ENCODE results near the gene AHRR. TPM values are rescaled to one million over a fixed set of nuclear protein-coding genes. Genes with fewer than 3 reads are reported as not detected.

Gene AHRR
- total RNA-seq, 1 donor from 2014 or later: 2.6 TPM

DNA sequence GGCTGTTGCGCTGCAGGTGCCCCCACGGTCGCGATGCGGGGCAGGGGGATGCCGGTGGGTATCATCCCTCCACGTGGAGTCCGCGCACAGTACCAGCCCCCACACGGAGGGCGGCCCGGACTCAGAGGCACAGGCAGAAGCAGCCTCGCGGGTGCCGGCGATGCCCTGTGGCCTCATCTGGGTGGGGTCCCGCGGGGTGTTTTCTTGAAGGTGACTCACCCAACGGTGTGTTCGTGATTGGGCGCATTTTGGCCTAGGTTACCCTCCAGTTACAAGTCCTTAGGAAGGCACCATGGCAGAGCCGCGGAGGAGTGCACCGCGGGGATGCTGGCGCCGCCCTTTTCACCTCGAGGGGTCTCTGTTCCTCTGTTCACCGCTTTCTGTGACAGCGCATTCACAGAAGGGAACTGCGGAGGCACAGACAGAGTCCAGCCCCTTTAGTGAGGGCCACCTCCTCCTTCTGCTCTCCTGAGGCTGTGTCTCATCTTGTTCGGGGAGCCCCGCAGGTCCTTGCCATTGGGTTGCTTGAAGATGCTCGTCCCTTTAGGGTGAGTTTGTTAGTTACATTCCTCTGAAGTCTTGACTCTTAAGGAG, 99.9 kb downstream of the AHRR start:
- Histone ChIP-seq H3K4me3 (ENCODE audit: low read depth, low read length) (no peak overlapping the region), H3K27me3 (ENCODE audit: control insufficient read depth, insufficient read depth, low read length) (peaks cover 2% of the 10 kb centered on the region), H3K36me3 (ENCODE audit: control insufficient read depth, insufficient read depth, low read length) (no peaks in the 10 kb centered on the region)
- DNase-seq (ENCODE audit: low read depth): no peak
- TF ChIP-seq, protein P1, sequence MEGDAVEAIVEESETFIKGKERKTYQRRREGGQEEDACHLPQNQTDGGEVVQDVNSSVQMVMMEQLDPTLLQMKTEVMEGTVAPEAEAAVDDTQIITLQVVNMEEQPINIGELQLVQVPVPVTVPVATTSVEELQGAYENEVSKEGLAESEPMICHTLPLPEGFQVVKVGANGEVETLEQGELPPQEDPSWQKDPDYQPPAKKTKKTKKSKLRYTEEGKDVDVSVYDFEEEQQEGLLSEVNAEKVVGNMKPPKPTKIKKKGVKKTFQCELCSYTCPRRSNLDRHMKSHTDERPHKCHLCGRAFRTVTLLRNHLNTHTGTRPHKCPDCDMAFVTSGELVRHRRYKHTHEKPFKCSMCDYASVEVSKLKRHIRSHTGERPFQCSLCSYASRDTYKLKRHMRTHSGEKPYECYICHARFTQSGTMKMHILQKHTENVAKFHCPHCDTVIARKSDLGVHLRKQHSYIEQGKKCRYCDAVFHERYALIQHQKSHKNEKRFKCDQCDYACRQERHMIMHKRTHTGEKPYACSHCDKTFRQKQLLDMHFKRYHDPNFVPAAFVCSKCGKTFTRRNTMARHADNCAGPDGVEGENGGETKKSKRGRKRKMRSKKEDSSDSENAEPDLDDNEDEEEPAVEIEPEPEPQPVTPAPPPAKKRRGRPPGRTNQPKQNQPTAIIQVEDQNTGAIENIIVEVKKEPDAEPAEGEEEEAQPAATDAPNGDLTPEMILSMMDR (IDR thresholded peaks at IDR 0.05; ENCODE audit: insufficient read depth, low read length, poor library complexity, severe bottlenecking): no peak

DNA sequence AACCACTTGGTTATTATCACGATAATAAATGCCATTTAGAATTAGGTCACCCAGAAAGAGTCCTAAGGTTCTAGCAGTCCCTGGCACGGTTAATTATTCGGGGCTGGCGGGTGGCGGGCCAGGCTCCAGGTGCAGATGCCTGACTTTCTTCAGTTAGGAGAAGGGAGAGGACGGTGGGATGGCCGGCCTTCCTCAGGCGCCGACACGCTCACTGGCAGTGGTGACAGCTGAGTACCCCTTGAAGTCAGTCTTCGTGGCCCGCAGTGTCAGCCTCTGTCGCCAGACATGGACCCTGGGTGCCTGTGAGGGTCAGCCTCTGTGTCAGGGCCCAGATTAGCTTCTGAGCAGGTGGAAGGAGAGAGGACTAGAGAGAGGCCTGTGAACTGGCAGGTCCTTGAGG, 100.4 kb downstream of the AHRR start:
- no peak for DNase-seq (ENCODE audit: low read depth)
- Histone ChIP-seq H3K27me3 (ENCODE audit: control insufficient read depth, insufficient read depth, low read length) (peaks cover 2% of the 10 kb centered on the region), H3K36me3 (ENCODE audit: control insufficient read depth, insufficient read depth, low read length) (no peaks in the 10 kb centered on the region), H3K4me3 (ENCODE audit: low read depth, low read length) (no peak overlapping the region)
- TF ChIP-seq, protein P1 (IDR thresholded peaks at IDR 0.05; ENCODE audit: insufficient read depth, low read length, poor library complexity, severe bottlenecking): no peak

DNA sequence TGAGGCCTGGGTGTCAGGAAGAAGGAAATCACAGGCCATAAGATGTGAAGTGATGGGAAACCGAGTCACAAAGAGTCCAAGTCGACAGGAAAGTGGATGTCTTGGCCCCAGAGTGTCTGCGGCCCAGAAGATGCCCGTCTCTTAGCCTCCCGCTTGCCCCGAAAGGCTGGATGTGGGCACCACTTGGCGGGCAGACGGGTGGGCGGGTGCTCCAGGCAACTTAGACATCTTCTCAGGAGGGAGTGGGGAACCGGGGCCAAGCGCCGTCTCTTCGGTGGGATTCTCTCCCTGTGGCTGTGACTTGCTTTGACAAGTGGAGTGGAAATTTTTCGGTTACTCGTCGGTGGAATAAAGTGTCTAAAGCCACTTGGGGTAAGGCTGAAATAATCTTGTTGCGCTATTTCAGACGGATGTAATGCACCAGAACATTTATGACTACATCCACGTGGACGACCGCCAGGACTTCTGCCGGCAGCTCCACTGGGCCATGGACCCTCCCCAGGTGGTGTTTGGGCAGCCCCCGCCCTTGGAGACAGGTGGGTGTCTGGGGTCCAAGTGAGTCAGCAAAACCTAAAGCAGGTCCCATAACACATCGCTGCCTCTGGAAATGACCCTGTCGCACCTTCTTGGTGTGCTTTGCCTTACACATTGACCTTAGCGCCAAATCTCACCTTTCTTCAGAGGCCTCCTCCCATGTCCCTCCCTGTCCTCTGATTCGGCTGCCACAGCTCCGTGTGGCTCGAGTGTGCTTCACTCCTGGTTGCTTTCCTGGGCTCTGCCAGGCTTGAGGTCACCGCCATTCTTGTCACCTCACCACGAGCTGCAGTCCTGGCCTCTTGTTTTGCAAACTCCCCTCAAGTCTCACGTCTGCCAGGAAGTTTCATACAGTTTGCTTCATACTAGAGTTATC, 101.1 kb downstream of the AHRR start:
- TF ChIP-seq, protein P1 (IDR thresholded peaks at IDR 0.05; ENCODE audit: insufficient read depth, low read length, poor library complexity, severe bottlenecking): no peak
- DNase-seq (ENCODE audit: low read depth): no peak
- Histone ChIP-seq H3K4me3 (ENCODE audit: low read depth, low read length) (no peak overlapping the region), H3K36me3 (ENCODE audit: control insufficient read depth, insufficient read depth, low read length) (no peaks in the 10 kb centered on the region), H3K27me3 (ENCODE audit: control insufficient read depth, insufficient read depth, low read length) (peaks cover 2% of the 10 kb centered on the region)

DNA sequence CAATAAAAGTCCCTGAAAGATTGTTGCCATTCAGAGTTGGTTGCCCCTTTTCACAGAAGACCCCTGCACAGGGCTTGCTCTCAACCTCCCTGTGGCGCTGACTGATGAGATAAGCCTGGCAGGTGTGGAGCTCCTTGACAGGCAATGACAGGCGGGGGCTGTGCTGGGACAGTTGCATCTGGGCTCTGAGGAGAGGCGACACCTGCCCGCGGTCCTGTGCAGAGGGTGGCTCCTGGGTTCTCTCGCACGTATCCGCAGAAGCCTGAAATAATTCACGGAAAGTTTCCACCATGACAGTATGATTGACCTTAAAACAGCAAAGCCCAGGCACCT, 101.7 kb downstream of the AHRR start:
- Histone ChIP-seq H3K36me3 (ENCODE audit: control insufficient read depth, insufficient read depth, low read length) (no peaks in the 10 kb centered on the region), H3K4me3 (ENCODE audit: low read depth, low read length) (no peak overlapping the region), H3K27me3 (ENCODE audit: control insufficient read depth, insufficient read depth, low read length) (peaks cover 2% of the 10 kb centered on the region)
- DNase-seq (ENCODE audit: low read depth): no peak
- TF ChIP-seq, protein P1 (IDR thresholded peaks at IDR 0.05; ENCODE audit: insufficient read depth, low read length, poor library complexity, severe bottlenecking): no peak

DNA sequence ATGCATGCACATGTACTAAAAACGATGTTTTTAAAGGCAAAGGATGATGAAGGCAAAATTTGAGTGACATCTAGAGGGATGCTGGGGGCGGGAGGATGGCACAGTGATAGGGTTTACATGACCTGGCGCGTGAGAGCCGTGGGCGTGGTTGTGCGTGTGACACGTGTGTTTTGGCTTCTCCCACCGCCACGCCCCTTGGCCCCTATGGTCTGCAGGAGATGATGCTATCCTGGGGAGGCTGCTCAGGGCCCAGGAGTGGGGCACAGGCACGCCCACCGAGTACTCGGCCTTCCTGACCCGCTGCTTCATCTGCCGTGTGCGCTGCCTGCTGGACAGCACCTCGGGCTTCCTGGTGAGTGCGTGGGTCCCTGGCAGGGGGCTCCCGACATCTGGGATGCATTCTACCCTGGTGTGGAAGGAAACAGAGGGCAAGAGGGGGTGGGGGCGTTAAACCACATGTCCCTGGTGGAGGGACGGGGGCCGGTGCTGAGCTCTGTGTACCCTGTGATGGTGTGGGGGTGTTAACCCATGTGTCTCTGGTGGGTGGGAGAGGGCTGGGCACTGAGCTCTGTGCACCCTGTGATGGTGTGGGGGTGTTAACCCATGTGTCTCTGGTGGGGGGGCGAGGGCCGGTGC, 102.2 kb downstream of the AHRR start:
- Histone ChIP-seq H3K27me3 (ENCODE audit: control insufficient read depth, insufficient read depth, low read length) (peaks cover 2% of the 10 kb centered on the region), H3K4me3 (ENCODE audit: low read depth, low read length) (no peak overlapping the region), H3K36me3 (ENCODE audit: control insufficient read depth, insufficient read depth, low read length) (no peaks in the 10 kb centered on the region)
- TF ChIP-seq, protein P1 (IDR thresholded peaks at IDR 0.05; ENCODE audit: insufficient read depth, low read length, poor library complexity, severe bottlenecking): no peak
- no peak for DNase-seq (ENCODE audit: low read depth)
